GM18861 (cell line): ENCODE measurements around the gene BCAS3.
"Not testable (repeated sequence)": the region's sequence is repeated elsewhere in the genome, so short reads cannot be mapped to it uniquely, and the experiment has no call there.

Source experiments
- ATAC-seq: cut with Tn5 transposase; IDR thresholded peaks from one replicate; pipeline ENCODE4 v1.9.1; 2021; ENCODE audit not compliant: unreplicated experiment

Gene BCAS3

GRCh38 chr17:61144137-61144536, 466.5 kb downstream of the BCAS3 start:
- ATAC-seq = no peak

- ATAC-seq = no peak
These were observed 467.2 kb downstream of the BCAS3 start for GRCh38 chr17:61144617-61145564.

GRCh38 chr17:61146833-61147232, 469.2 kb downstream of the BCAS3 start:
- ATAC-seq = not testable (repeated sequence)

- ATAC-seq = no peak
These were observed 471.6 kb downstream of the BCAS3 start for GRCh38 chr17:61149106-61149825.

- no peak for ATAC-seq
These were observed 472.3 kb downstream of the BCAS3 start for GRCh38 chr17:61149862-61150362.

- peak; percentile 48 for ATAC-seq
These were observed 473.1 kb downstream of the BCAS3 start for GRCh38 chr17:61150686-61151299.

GRCh38 chr17:61152898-61153297, 475.2 kb downstream of the BCAS3 start:
- ATAC-seq = no peak

GRCh38 chr17:61155590-61156237, 478.1 kb downstream of the BCAS3 start:
- ATAC-seq = no peak

- ATAC-seq = no peak
These were observed 479.7 kb downstream of the BCAS3 start for GRCh38 chr17:61157246-61157886.

- no peak for ATAC-seq
These were observed 480.7 kb downstream of the BCAS3 start for GRCh38 chr17:61158376-61158775.

- ATAC-seq = no peak
These were observed 481.7 kb downstream of the BCAS3 start for GRCh38 chr17:61159221-61159814.

- no peak for ATAC-seq
These were observed 482.6 kb downstream of the BCAS3 start for GRCh38 chr17:61160204-61160603.

GRCh38 chr17:61160789-61161445, 483.3 kb downstream of the BCAS3 start:
- ATAC-seq = no peak

GRCh38 chr17:61161615-61162134, 484.0 kb downstream of the BCAS3 start:
- no peak for ATAC-seq

- no peak for ATAC-seq
These were observed 486.9 kb downstream of the BCAS3 start for GRCh38 chr17:61164517-61164916.

GRCh38 chr17:61167075-61167474, 489.4 kb downstream of the BCAS3 start:
- no peak for ATAC-seq

- no peak for ATAC-seq
These were observed 490.9 kb downstream of the BCAS3 start for GRCh38 chr17:61168506-61168905.

- no peak for ATAC-seq
These were observed 496.7 kb downstream of the BCAS3 start for GRCh38 chr17:61174310-61174709.
